ENCODE data around the gene CLIP4.

GRCh38 chr2:29066997-29067605 is 48.1 kb upstream of the CLIP4 start:
- TF ChIP-seq, protein P1, sequence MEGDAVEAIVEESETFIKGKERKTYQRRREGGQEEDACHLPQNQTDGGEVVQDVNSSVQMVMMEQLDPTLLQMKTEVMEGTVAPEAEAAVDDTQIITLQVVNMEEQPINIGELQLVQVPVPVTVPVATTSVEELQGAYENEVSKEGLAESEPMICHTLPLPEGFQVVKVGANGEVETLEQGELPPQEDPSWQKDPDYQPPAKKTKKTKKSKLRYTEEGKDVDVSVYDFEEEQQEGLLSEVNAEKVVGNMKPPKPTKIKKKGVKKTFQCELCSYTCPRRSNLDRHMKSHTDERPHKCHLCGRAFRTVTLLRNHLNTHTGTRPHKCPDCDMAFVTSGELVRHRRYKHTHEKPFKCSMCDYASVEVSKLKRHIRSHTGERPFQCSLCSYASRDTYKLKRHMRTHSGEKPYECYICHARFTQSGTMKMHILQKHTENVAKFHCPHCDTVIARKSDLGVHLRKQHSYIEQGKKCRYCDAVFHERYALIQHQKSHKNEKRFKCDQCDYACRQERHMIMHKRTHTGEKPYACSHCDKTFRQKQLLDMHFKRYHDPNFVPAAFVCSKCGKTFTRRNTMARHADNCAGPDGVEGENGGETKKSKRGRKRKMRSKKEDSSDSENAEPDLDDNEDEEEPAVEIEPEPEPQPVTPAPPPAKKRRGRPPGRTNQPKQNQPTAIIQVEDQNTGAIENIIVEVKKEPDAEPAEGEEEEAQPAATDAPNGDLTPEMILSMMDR (IDR thresholded peaks at IDR 0.05), result no peak
- TF ChIP-seq POLR2A (IDR thresholded peaks at IDR 0.05), result no peak

Measured in uterus (tissue), 2 donors.